HFFc6 (cell line): ENCODE measurements around the gene SH3BP5. TPM values are rescaled to one million over a fixed set of nuclear protein-coding genes. Genes with fewer than 3 reads are reported as not detected.

Source experiments
- DNase-seq: peaks from one replicate; pipeline ENCODE4 v3.0.0-alpha.2; 2018
- H3K27ac Mint-ChIP-seq: 2 replicates; pipeline ENCODE4 v1.8.0; 2020; ENCODE audit warnings: mild to moderate bottlenecking, mixed read lengths
- H3K27me3 Mint-ChIP-seq: 2 replicates; pipeline ENCODE4 v1.8.0; 2021; ENCODE audit warnings: mild to moderate bottlenecking, moderate library complexity, mixed read lengths; ENCODE audit not compliant: insufficient read depth
- H3K36me3 Mint-ChIP-seq: 2 replicates; pipeline ENCODE4 v1.8.0; 2021; ENCODE audit warnings: low read depth, mixed read lengths
- H3K4me1 Mint-ChIP-seq: 2 replicates; pipeline ENCODE4 v1.8.0; 2020; ENCODE audit warnings: low read depth, mixed read lengths
- H3K4me3 Mint-ChIP-seq: 2 replicates; pipeline ENCODE4 v1.8.0; 2020; ENCODE audit warnings: mild to moderate bottlenecking, moderate library complexity, mixed read lengths
- H3K9me3 Mint-ChIP-seq: 2 replicates; pipeline ENCODE4 v1.8.0; 2020; ENCODE audit warnings: mild to moderate bottlenecking, mixed read lengths
- CTCF ChIP-seq: fragments of 200-600 bp; sonication (generic); IDR thresholded peaks from 2 replicates; pipeline ENCODE4 v1.5.0; 2021; ENCODE audit warnings: antibody characterized with exemption, mild to moderate bottlenecking
- total RNA-seq, 6 experiments: library from RNA; stranded (reverse); fragmentation: NEBNext Ultra II Directional; extraction: Animal tissue kit (Norgen Biotek cat#: 25700); gene quantifications; 2 replicates in 1 of 6; 3 replicates in 5 of 6; pipeline ENCODE4 v1.2.3, GENCODE V29; 2021

SH3BP5 gene
- total RNA-seq, 6 experiments from 2014 or later, result 10.8 to 14.2 (median 11.9) TPM

- no peaks in the 10 kb centered on the region for H3K9me3 Mint-ChIP-seq
- peaks cover 52% of the 10 kb centered on the region for H3K4me1 Mint-ChIP-seq
- no peak for DNase-seq
- peaks cover 10% of the 10 kb centered on the region for H3K36me3 Mint-ChIP-seq
- no peak for TF ChIP-seq CTCF
- H3K27me3 Mint-ChIP-seq, result peaks cover 2% of the 10 kb centered on the region; the same call in 1 of the 2 replicates
- H3K4me3 Mint-ChIP-seq, result no peak overlapping the region
- H3K27ac Mint-ChIP-seq, result no peak overlapping the region
These were observed 5.7 kb downstream of the SH3BP5 start for GRCh38 chr3:15326673-15327072.

- no peaks in the 10 kb centered on the region for H3K9me3 Mint-ChIP-seq
These were observed 6.3 kb downstream of the SH3BP5 start for GRCh38 chr3:15326037-15326436.

GRCh38 chr3:15325228-15325627 lies 7.2 kb downstream of the SH3BP5 start:
- peak; percentile 40 for DNase-seq
- Mint-ChIP-seq H3K27ac (no peak overlapping the region), H3K4me1 (peaks cover 45% of the 10 kb centered on the region), H3K4me3 (no peak overlapping the region), H3K36me3 (peaks cover 10% of the 10 kb centered on the region), H3K9me3 (no peaks in the 10 kb centered on the region), H3K27me3 (peaks cover 2% of the 10 kb centered on the region)
- no peak for TF ChIP-seq CTCF

More at GRCh38 chr3:15326037-15326436, 6.3 kb downstream of the SH3BP5 start:
- no peak for TF ChIP-seq CTCF
- H3K36me3 Mint-ChIP-seq, result peaks cover 10% of the 10 kb centered on the region
- peaks cover 2% of the 10 kb centered on the region; the same call in 1 of the 2 replicates for H3K27me3 Mint-ChIP-seq
- no peak overlapping the region for H3K4me3 Mint-ChIP-seq
- H3K27ac Mint-ChIP-seq, result no peak overlapping the region
- peaks cover 45% of the 10 kb centered on the region for H3K4me1 Mint-ChIP-seq
- no peak for DNase-seq

- Mint-ChIP-seq H3K27ac (no peak overlapping the region), H3K4me3 (no peak overlapping the region), H3K36me3 (peaks cover 5% of the 10 kb centered on the region), H3K9me3 (no peaks in the 10 kb centered on the region), H3K4me1 (peaks cover 47% of the 10 kb centered on the region), H3K27me3 (no peaks in the 10 kb centered on the region; the same call in 1 of the 2 replicates)
- TF ChIP-seq CTCF, result no peak
- DNase-seq, result no peak
These were observed 8.0 kb downstream of the SH3BP5 start for GRCh38 chr3:15324379-15324808.

- Mint-ChIP-seq H3K9me3 (no peaks in the 10 kb centered on the region), H3K4me1 (peaks cover 52% of the 10 kb centered on the region), H3K27me3 (no peaks in the 10 kb centered on the region; the same call in 1 of the 2 replicates), H3K36me3 (peaks cover 4% of the 10 kb centered on the region), H3K27ac (no peak overlapping the region), H3K4me3 (no peak overlapping the region)
- no peak for DNase-seq
- no peak for TF ChIP-seq CTCF
These were observed 9.3 kb downstream of the SH3BP5 start for GRCh38 chr3:15323063-15323462.

- no peak for TF ChIP-seq CTCF
- H3K36me3 Mint-ChIP-seq, result no peaks in the 10 kb centered on the region
- no peak overlapping the region for H3K27ac Mint-ChIP-seq
- H3K4me3 Mint-ChIP-seq, result no peak overlapping the region
- peaks cover 61% of the 10 kb centered on the region for H3K4me1 Mint-ChIP-seq
- no peak for DNase-seq
- H3K9me3 Mint-ChIP-seq, result no peaks in the 10 kb centered on the region
- no peaks in the 10 kb centered on the region; the same call in 1 of the 2 replicates for H3K27me3 Mint-ChIP-seq
These were observed 11.0 kb downstream of the SH3BP5 start for GRCh38 chr3:15321349-15321748.
